Measurements from ENCODE around the gene KLRG1. TPM values are rescaled to one million over a fixed set of nuclear protein-coding genes. Genes with fewer than 3 reads are reported as not detected.

KLRG1 gene
- total RNA-seq, 1 donor, result 1.2 TPM

- no peak for DNase-seq (ENCODE audit: low read depth)
- TF ChIP-seq, protein P1, sequence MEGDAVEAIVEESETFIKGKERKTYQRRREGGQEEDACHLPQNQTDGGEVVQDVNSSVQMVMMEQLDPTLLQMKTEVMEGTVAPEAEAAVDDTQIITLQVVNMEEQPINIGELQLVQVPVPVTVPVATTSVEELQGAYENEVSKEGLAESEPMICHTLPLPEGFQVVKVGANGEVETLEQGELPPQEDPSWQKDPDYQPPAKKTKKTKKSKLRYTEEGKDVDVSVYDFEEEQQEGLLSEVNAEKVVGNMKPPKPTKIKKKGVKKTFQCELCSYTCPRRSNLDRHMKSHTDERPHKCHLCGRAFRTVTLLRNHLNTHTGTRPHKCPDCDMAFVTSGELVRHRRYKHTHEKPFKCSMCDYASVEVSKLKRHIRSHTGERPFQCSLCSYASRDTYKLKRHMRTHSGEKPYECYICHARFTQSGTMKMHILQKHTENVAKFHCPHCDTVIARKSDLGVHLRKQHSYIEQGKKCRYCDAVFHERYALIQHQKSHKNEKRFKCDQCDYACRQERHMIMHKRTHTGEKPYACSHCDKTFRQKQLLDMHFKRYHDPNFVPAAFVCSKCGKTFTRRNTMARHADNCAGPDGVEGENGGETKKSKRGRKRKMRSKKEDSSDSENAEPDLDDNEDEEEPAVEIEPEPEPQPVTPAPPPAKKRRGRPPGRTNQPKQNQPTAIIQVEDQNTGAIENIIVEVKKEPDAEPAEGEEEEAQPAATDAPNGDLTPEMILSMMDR (IDR thresholded peaks at IDR 0.05; ENCODE audit: insufficient read depth, low read length), result no peak
Observed at GRCh38 chr12:9037431-9037830, 48.1 kb downstream of the KLRG1 start.

GRCh38 chr12:9039397-9039977 lies 50.1 kb downstream of the KLRG1 start:
- H3K4me3 ChIP-seq (ENCODE audit: low read depth, low read length), result no peak overlapping the region
- TF ChIP-seq, protein P1 (IDR thresholded peaks at IDR 0.05; ENCODE audit: insufficient read depth, low read length), result peak; percentile 68
- peak; percentile 60 for DNase-seq (ENCODE audit: low read depth)

More at GRCh38 chr12:9037431-9037830, 48.1 kb downstream of the KLRG1 start:
- H3K4me3 ChIP-seq (ENCODE audit: low read depth, low read length), result no peak overlapping the region

GRCh38 chr12:9040484-9041186 lies 51.3 kb downstream of the KLRG1 start:
- DNase-seq (ENCODE audit: low read depth), result no peak
- no peak overlapping the region for H3K4me3 ChIP-seq (ENCODE audit: low read depth, low read length)
- TF ChIP-seq, protein P1 (IDR thresholded peaks at IDR 0.05; ENCODE audit: insufficient read depth, low read length), result no peak

DNA sequence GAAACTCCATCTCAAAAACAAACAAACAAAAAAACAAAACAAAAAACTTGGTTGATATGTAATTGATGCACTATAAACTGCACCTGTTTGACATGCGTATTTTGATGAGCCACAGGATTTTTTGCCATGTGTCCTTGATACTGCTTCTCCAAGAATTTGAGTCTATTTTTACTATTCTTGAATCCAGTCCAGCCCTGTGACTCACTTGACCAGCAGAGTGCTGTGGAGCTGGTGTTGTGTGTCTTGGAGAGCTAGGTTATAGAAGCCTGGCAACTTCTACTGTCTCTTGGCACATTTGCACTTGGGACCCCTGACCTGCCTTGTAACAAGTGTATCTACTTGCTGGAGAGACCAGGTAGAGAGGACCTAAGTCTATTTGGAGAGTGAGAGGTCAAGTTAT lies 52.0 kb downstream of the KLRG1 start:
- H3K4me3 ChIP-seq (ENCODE audit: low read depth, low read length), result no peak overlapping the region
- peak; percentile 46 for DNase-seq (ENCODE audit: low read depth)
- TF ChIP-seq, protein P1 (IDR thresholded peaks at IDR 0.05; ENCODE audit: insufficient read depth, low read length), result no peak

- no peak for DNase-seq (ENCODE audit: low read depth)
- TF ChIP-seq, protein P1 (IDR thresholded peaks at IDR 0.05; ENCODE audit: insufficient read depth, low read length), result no peak
- H3K4me3 ChIP-seq (ENCODE audit: low read depth, low read length), result no peak overlapping the region
Observed at GRCh38 chr12:9043766-9044165, 54.4 kb downstream of the KLRG1 start.

DNA sequence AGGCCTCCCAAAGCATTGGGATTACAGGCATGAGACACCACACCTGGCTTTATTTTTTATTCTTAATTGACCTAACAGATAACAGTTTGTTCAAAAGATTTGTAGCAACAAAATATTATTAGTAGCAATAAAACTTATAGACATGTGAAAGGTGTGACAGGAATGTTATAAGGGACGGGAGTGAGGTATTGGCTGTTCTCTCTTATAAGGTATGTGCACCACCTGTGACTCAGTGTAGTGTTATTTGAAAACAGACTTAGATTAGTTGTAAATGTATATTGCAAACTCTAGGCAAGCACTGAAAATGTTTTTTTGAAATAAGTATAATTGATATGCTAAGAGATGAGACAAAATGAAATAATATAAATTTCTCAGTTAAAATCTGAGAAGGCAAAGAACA lies 57.8 kb downstream of the KLRG1 start:
- DNase-seq (ENCODE audit: low read depth), result no peak
- H3K4me3 ChIP-seq (ENCODE audit: low read depth, low read length), result no peak overlapping the region
- TF ChIP-seq, protein P1 (IDR thresholded peaks at IDR 0.05; ENCODE audit: insufficient read depth, low read length), result no peak

Data from fibroblast of the aortic adventitia (primary cell).